CD14-positive monocyte (primary cell): Measurements from ENCODE around the gene COQ8B. TPM values are rescaled to one million over a fixed set of nuclear protein-coding genes. Genes with fewer than 3 reads are reported as not detected.

ENCODE experiments used
- DNase-seq, 3 donors: peaks; one replicate each; pipeline ENCODE4 v3.0.0-alpha.2; 2011 to 2022
- H2AFZ ChIP-seq: 2 replicates; pipeline ENCODE4 v1.6.0; 2012; ENCODE audit warnings: mild to moderate bottlenecking, low read depth, low read length, inconsistent platforms; ENCODE audit not compliant: insufficient read depth, poor library complexity, severe bottlenecking
- H3K27ac ChIP-seq, 2 donors: 1 replicate in 1 of 2; 2 replicates in 1 of 2; pipeline ENCODE4 v1.5.1; 2012 to 2013; ENCODE audit warnings: low read length in 2 of 2, control low read depth in 1 of 2, inconsistent platforms in 1 of 2, low read depth in 1 of 2, mild to moderate bottlenecking in 1 of 2
- H3K27me3 ChIP-seq, 2 donors: one replicate each; pipeline versions ENCODE4 v1.6.0 to v1.6.1; 2011 to 2013; ENCODE audit warnings: low read length in 2 of 2; ENCODE audit not compliant: control insufficient read depth in 2 of 2, insufficient read depth in 2 of 2
- H3K36me3 ChIP-seq, 2 donors: replicated peaks in 1 of 2; 1 replicate in 1 of 2; 2 replicates in 1 of 2; pipeline versions ENCODE4 v1.5.1 to v1.6.1; 2012 to 2013; ENCODE audit warnings: low read length in 2 of 2, control low read depth in 1 of 2, inconsistent platforms in 1 of 2, mild to moderate bottlenecking in 1 of 2; ENCODE audit not compliant: insufficient read depth in 2 of 2, control insufficient read depth in 1 of 2
- H3K4me1 ChIP-seq, 2 donors: 1 replicate in 1 of 2; 2 replicates in 1 of 2; pipeline versions ENCODE4 v1.5.1 to v1.6.1; 2012 to 2013; ENCODE audit warnings: low read length in 2 of 2, control low read depth in 1 of 2, inconsistent platforms in 1 of 2, mild to moderate bottlenecking in 1 of 2, moderate library complexity in 1 of 2; ENCODE audit not compliant: insufficient read depth in 2 of 2, control insufficient read depth in 1 of 2
- H3K4me2 ChIP-seq: replicated peaks from 2 replicates; pipeline ENCODE3; 2012; ENCODE audit warnings: low read length, moderate library complexity, mild to moderate bottlenecking; ENCODE audit not compliant: poor library complexity, severe bottlenecking; ENCODE audit errors: extremely low read depth
- H3K4me3 ChIP-seq, 3 experiments: fragments of 200-600 bp in 1 of 3; sonication (generic) in 1 of 3; replicated peaks in 1 of 3; 1 replicate in 2 of 3; 2 replicates in 1 of 3; pipeline ENCODE4 v1.5.1; 2011 to 2013; ENCODE audit warnings: low read length in 3 of 3, mild to moderate bottlenecking in 3 of 3, control low read depth in 2 of 3, low read depth in 2 of 3, inconsistent platforms in 1 of 3, moderate library complexity in 1 of 3
- H3K79me2 ChIP-seq: 2 replicates; pipeline ENCODE4 v1.6.0; 2012; ENCODE audit warnings: mild to moderate bottlenecking, control low read depth, inconsistent platforms, low read length, moderate library complexity; ENCODE audit not compliant: insufficient read depth
- H3K9ac ChIP-seq: 2 replicates; pipeline ENCODE4 v1.6.0; 2017; ENCODE audit warnings: low read length, mild to moderate bottlenecking; ENCODE audit not compliant: insufficient read depth, poor library complexity, severe bottlenecking
- H3K9me3 ChIP-seq, 2 donors: replicated peaks in 1 of 2; 1 replicate in 1 of 2; 2 replicates in 1 of 2; pipeline versions ENCODE4 v1.5.1 to v1.6.1; 2012 to 2013; ENCODE audit warnings: low read length in 2 of 2, control low read depth in 1 of 2; ENCODE audit not compliant: control insufficient read depth in 1 of 2, insufficient read depth in 1 of 2
- H4K20me1 ChIP-seq: 2 replicates; pipeline ENCODE4 v1.6.0; 2012; ENCODE audit warnings: mild to moderate bottlenecking, low read length, control low read depth, moderate library complexity; ENCODE audit not compliant: insufficient read depth
- H3K27ac Mint-ChIP-seq, 7 donors: one replicate each; pipeline ENCODE4 v1.8.0; 2020; ENCODE audit warnings: mild to moderate bottlenecking in 7 of 7, mixed read lengths in 7 of 7, moderate library complexity in 6 of 7, inconsistent platforms in 2 of 7
- H3K27me3 Mint-ChIP-seq, 3 donors: one replicate each; pipeline ENCODE4 v1.8.0; 2021 to 2022; ENCODE audit warnings: low read depth in 3 of 3, mild to moderate bottlenecking in 3 of 3, mixed read lengths in 3 of 3, moderate library complexity in 3 of 3, inconsistent platforms in 1 of 3
- H3K36me3 Mint-ChIP-seq, 2 donors: one replicate each; pipeline ENCODE4 v1.8.0; 2020; ENCODE audit warnings: mixed read lengths in 2 of 2, inconsistent platforms in 1 of 2, mild to moderate bottlenecking in 1 of 2
- H3K4me1 Mint-ChIP-seq: one replicate; pipeline ENCODE4 v1.8.0; 2020; ENCODE audit warnings: mild to moderate bottlenecking, mixed read lengths
- H3K4me3 Mint-ChIP-seq, 2 donors: one replicate each; pipeline ENCODE4 v1.8.0; 2020; ENCODE audit warnings: mild to moderate bottlenecking in 2 of 2, mixed read lengths in 2 of 2, moderate library complexity in 1 of 2
- H3K9me3 Mint-ChIP-seq, 7 donors: one replicate each; pipeline ENCODE4 v1.8.0; 2020 to 2022; ENCODE audit warnings: mixed read lengths in 7 of 7, mild to moderate bottlenecking in 6 of 7, moderate library complexity in 6 of 7, inconsistent platforms in 2 of 7
- CTCF ChIP-seq: fragments of 200-600 bp; IDR thresholded peaks from one replicate; pipeline ENCODE4 v1.8.0; 2022; ENCODE audit warnings: antibody characterized with exemption, mild to moderate bottlenecking
- whole genome bisulfite sequencing: methylation state at CpG from one replicate; pipeline ENCODE4 v1.1.5; 2013; ENCODE audit warnings: missing lambda C conversion rate; ENCODE audit not compliant: insufficient coverage; 5-methylcytosine and 5-hydroxymethylcytosine counted together
- intact Hi-C, 2 donors: fragments of 100-400 bp; cut with micrococcal nuclease; formaldehyde crosslinking; loops; one replicate each; pipeline versions ENCODE4 v1.15.0 to v1.15.1; 2023
- polyA plus RNA-seq, 3 donors: library from polyadenylated mRNA; depleted of rRNA in 1 of 3; unstranded in 2 of 3; stranded (reverse) in 1 of 3; fragments of 300-500 nt in 2 of 3; fragments of >200 nt in 1 of 3; fragmentation: Illumina TruSeq in 2 of 3; gene quantifications; 1 replicate in 2 of 3; 2 replicates in 1 of 3; pipeline ENCODE4 v1.2.3, GENCODE V29; 2012 to 2021

Gene COQ8B
- polyA plus RNA-seq, 3 donors: 16.0 to 44.0 (median 23.4) TPM

- Histone ChIP-seq H3K4me3 (no peak overlapping the region), H3K4me1 (no peaks in the 10 kb centered on the region), H3K9ac (no peak overlapping the region), H2AFZ (no peak overlapping the region), H3K36me3 (peaks cover 60 to 71% of the 10 kb centered on the region in 2 donors), H4K20me1 (no peaks in the 10 kb centered on the region), H3K27me3 (no peaks in the 10 kb centered on the region), H3K9me3 (no peaks in the 10 kb centered on the region), H3K27ac (no peak overlapping the region), H3K4me2 (no peak overlapping the region), H3K79me2 (no peaks in the 10 kb centered on the region)
- H3K36me3 Mint-ChIP-seq: peaks cover 61 to 81% of the 10 kb centered on the region in 2 donors
- H3K9me3 Mint-ChIP-seq: peaks cover 0 to 3% (median 0%) of the 10 kb centered on the region in 7 donors
- no peak overlapping the region for H3K4me3 Mint-ChIP-seq
- no peak for TF ChIP-seq CTCF
- peaks cover 4% of the 10 kb centered on the region for H3K4me1 Mint-ChIP-seq
- peak overlapping the region in 2 of 7 donors; percentile 11 to 37 for H3K27ac Mint-ChIP-seq
- no peak for DNase-seq
- H3K27me3 Mint-ChIP-seq: peaks cover 0 to 3% (median 0%) of the 10 kb centered on the region in 3 donors
- intact Hi-C loops: no loop called here
- 98% methylated on average over 19 of the region's 22 CpGs for WGBS
Measured at GRCh38 chr19:40739030-40739839, 22.5 kb upstream of the COQ8B start.

- Mint-ChIP-seq H3K4me1 (peaks cover 4% of the 10 kb centered on the region), H3K27ac (peak overlapping the region in 1 of 7 donors; percentile 15), H3K9me3 (peaks cover 0 to 3% (median 0%) of the 10 kb centered on the region in 7 donors), H3K27me3 (peaks cover 0 to 2% (median 0%) of the 10 kb centered on the region in 3 donors), H3K36me3 (peaks cover 76 to 88% of the 10 kb centered on the region in 2 donors), H3K4me3 (no peak overlapping the region)
- H3K79me2 ChIP-seq: no peaks in the 10 kb centered on the region
- no peak overlapping the region for H3K4me3 ChIP-seq
- H3K27ac ChIP-seq: no peak overlapping the region
- H3K9me3 ChIP-seq: no peaks in the 10 kb centered on the region
- no peak for DNase-seq
- peaks cover 72 to 83% of the 10 kb centered on the region in 2 donors for H3K36me3 ChIP-seq
- intact Hi-C loops: no loop called here
- no peak overlapping the region for H3K9ac ChIP-seq
- whole genome bisulfite sequencing: 96% methylated on average over 7 of the region's 9 CpGs
- H2AFZ ChIP-seq: no peak overlapping the region
- H3K4me1 ChIP-seq: no peaks in the 10 kb centered on the region
- no peak overlapping the region for H3K4me2 ChIP-seq
- no peak for TF ChIP-seq CTCF
- no peaks in the 10 kb centered on the region for H4K20me1 ChIP-seq
- H3K27me3 ChIP-seq: no peaks in the 10 kb centered on the region
Measured at GRCh38 chr19:40737102-40737644, 20.5 kb upstream of the COQ8B start.
